ENCODE data around the gene MAPKAPK2.
"Not testable (repeated sequence)": the region's sequence is repeated elsewhere in the genome, so short reads cannot be mapped to it uniquely, and the experiment has no call there.

Gene MAPKAPK2

DNA sequence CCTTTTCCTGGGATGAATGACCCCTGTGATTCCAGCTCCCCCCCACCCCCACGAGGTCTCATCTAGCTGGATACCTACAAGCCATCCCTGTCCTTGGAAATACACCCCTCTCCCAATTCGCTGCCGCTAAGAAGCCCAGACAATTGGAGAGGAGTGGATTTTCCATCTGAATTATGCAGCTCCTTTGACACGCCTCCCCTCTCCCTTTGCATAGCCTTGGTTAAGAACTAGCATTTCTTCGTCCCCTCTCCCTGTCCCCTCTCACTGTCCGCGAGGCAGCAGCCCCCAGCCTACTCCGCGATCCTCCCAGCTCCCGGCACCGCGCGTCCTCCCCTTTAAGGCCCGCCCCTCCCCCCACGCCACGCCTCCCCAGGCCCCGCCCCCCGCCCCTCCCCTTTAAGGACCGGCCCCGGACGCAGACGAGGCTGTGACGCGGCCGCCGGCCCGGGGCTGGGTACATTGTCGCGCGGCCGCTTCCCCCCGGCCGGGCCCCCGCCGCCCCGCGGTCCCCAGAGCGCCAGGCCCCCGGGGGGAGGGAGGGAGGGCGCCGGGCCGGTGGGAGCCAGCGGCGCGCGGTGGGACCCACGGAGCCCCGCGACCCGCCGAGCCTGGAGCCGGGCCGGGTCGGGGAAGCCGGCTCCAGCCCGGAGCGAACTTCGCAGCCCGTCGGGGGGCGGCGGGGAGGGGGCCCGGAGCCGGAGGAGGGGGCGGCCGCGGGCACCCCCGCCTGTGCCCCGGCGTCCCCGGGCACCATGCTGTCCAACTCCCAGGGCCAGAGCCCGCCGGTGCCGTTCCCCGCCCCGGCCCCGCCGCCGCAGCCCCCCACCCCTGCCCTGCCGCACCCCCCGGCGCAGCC lies at the start of gene MAPKAPK2:
Gene MAPKAPK2 (plus strand): TSS at position 428 of the 856 bp plus-strand sequence. CDS start 325 bp downstream, at position 753.
- peak; percentile 40 for DNase-seq

DNA sequence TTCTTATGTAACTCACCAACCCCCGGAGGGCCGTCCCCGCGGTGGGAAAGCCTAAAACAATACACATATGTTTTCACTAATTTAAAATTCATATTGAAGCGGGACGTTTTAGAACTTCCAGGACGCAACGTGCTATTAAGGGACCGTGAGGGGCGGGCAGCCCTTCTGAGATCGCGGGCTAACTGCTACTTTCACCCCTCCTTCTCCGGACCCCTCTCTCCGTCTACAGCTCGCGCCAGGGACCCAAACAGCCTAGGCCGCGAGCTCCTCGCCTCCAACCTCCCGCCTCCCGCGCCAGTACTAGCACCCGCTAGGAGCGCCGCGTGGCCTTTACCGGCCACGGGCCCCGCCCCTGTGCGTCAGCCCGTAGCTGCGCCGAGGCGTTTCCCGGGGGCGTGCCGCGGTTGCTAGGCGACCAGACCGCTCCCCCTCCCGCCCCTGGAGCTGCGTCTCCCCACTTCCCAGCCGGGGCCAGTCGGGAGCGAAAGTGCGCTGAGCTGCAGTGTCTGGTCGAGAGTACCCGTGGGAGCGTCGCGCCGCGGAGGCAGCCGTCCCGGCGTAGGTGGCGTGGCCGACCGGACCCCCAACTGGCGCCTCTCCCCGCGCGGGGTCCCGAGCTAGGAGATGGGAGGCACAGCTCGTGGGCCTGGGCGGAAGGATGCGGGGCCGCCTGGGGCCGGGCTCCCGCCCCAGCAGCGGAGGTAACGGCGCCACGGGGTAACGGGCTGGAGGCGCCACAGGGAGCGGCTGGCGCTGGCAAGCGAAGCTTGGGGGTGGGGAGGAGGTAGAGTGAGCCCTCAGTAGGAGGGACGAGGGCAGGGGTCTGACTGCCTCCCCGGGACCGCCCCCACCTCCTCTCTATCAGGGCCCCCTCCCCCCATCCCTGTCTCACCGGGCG lies 49.4 kb upstream of the MAPKAPK2 start, which contains the start of gene DYRK3:
Gene DYRK3 (plus strand): TSS at position 457 of the 898 bp plus-strand sequence. CDS start 168 bp downstream, at position 625.
- peak; percentile 93 for DNase-seq

- peak; percentile 20 for DNase-seq
Observed at GRCh38 chr1:206635978-206636345, 48.7 kb upstream of the MAPKAPK2 start.

- no peak for DNase-seq
Observed at GRCh38 chr1:206636671-206637070, 48.0 kb upstream of the MAPKAPK2 start.

- DNase-seq = no peak
Observed at GRCh38 chr1:206637605-206638004, 47.1 kb upstream of the MAPKAPK2 start.

DNA sequence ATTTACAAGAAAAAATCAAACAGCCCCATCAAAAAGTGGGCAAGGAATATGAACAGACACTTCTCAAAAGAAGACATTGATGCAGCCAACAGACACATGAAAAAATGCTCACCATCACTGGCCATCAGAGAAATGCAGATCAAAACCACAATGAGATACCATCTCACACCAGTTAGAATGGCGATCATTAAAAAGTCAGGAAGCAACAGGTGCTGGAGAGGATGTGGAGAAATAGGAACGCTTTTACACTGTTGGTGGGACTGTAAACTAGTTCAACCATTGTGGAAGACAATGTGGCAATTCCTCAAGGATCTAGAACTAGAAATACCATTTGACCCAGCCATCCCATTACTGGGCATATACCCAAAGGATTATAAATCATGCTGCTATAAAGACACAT lies 42.6 kb upstream of the MAPKAPK2 start:
- DNase-seq = not testable (repeated sequence)

- DNase-seq = no peak
Observed at GRCh38 chr1:206643118-206643698, 41.5 kb upstream of the MAPKAPK2 start.

GRCh38 chr1:206646504-206646903 lies 38.2 kb upstream of the MAPKAPK2 start:
- DNase-seq = no peak

GRCh38 chr1:206647224-206647623 lies 37.5 kb upstream of the MAPKAPK2 start:
- DNase-seq = no peak

DNA sequence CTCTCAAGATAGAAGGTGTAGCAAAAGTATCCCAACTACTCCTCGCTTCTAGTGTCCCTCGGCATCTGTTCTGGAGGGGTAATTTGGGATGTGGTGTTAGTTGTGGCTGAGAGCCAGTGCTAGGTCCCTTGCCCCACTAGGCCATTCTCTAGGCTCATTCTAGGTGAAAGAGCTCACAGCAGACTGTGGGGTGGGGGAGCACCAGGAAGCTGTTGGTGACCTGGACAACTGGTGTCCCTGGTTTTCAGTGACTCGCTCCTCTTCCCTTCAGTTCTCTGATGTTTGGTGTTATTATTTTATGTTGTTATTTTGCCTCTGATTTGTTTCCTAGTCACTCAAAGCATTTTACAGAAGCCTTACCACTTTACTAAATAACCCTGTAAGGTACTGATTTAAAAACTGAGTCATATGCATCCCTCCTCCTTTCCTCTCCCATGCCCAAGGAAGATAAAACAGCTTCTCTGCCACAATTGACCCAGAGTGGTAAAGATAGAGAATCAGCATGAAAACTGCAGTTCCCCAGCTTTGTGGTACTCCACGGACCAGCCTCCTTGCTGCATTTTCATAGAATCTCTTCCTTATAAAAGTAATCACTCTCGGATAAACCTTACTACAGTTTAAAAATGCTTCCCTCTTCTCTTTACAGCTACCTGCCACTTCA lies 35.3 kb upstream of the MAPKAPK2 start:
- DNase-seq = no peak

- no peak for DNase-seq
Observed at GRCh38 chr1:206651014-206651413, 33.7 kb upstream of the MAPKAPK2 start.

GRCh38 chr1:206651958-206652890 lies 32.5 kb upstream of the MAPKAPK2 start:
- DNase-seq = no peak

DNA sequence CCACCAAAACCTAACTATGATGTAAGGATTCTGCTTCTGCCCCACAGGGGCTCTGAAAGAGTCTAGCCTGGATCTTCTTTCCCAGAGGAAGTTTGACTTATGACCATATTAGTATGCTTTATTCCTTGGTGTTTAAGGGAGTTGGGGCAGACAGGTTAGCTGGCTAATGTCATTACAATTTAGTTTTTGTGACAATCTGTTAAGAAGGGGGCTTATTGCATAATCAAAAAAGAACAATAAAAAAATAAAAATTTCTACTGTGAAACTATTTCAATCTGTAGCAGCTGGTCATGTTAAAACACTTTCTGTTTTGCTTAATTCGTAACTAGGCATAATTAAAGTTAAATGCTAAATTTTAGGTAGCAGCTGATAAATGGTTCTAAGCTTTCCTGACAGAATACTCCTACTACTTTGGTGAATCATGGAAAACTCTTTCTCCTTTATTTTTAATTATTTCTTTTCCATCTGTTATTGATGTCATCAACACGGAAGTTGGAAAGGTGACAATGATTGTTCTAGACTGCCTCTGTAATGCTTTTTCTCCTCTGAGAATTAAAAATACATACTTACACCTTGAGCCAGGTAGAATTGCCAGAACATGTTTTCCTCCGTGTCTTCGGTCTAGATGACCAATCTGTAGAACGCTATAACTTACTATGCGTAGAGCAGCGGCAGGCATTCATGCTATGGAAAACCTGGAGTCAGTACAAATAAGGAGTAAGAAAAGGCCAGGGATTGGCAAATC lies 30.8 kb upstream of the MAPKAPK2 start:
- DNase-seq = no peak

- DNase-seq = no peak
Observed at GRCh38 chr1:206654828-206655227, 29.9 kb upstream of the MAPKAPK2 start.

DNA sequence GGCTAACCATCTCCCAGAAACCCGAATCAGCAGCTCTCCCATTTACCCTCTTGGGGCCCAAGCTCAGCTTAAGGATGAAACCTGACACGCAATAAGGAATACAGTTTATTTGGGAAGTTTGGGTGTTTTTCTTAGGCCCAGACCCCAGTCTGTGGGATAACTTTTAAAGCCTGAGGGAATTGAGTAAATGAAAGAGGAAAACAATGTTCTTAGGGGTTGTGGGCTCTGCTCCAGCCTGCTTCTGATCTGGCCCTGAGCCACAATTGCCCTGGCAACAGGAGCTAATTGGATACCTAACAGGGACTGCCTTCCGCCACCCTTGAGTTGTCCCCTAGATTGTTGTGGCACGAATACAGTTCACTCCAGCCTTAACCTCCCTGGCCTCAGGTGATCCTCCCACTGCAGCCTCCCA lies 29.2 kb upstream of the MAPKAPK2 start:
- DNase-seq = no peak

GRCh38 chr1:206656936-206657335 lies 27.8 kb upstream of the MAPKAPK2 start:
- no peak for DNase-seq

DNA sequence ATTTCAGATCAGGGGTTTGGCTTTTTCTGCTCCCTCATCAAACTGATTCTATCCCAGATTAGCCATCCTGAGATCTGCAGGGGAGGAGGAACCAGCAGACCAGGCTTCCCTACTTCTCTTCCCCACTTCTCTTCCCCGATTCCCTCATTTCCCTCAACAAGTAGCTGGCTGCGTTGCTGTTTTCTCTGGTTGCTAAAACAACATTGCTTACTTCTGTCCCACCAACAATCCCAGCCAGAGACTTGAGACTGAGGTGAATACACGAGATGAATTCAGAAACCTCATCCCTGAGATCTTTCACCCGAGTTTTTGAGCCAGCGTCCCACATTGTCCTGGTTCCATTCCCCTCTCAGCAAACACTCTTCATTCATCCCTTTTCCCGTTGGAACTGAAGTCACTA lies 27.0 kb upstream of the MAPKAPK2 start:
- no peak for DNase-seq

DNA sequence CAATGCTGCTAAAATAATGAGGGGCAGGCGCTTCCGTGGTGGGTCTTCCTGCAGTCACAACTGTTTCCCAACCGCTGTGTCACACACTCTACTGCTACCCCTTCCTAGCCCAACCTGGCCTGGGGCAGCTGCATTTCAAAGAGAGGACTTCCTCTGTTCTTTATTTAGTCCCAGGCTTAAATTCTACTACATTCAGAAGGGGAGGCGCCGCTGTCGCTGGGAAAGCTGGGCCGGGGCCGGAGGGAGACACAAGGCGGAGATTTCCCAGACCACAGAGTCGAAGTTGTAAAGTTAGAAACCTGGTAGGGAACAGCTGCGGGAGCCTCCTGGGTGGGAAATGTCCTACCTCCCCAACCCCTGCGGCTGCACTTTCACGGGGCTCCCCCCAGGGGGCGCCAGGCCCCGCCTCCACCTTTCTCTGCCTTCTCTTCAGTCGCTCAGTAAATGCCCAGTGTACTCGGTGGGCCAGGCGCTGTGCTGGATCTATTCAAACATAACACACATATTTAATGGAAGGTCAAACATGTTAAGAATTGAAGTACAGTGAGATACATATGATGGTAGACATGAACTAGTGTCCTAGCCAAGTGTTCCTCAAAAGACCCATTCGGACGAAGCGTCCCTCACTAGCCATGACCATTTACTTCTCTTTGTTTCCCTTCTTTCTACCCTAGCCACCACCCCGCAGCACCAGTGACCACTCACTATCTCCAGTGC lies 26.3 kb upstream of the MAPKAPK2 start:
- DNase-seq = no peak

DNA sequence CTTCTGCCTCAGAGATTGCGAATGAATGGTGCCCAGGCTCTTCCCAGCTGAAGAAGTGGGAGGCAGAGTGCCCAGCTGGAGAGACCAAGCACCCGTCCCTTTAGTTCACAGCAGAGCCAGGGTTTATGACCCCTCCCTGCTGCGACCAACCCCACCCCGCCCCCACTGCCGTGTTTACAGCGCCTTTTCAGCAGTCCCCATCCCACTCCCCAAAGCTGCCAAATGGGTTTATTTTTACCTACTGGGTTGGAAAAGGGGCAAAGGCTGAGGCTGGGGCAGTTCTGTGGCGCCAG lies 25.8 kb upstream of the MAPKAPK2 start:
- no peak for DNase-seq

- no peak for DNase-seq
Observed at GRCh38 chr1:206660136-206660535, 24.6 kb upstream of the MAPKAPK2 start.

All from NCI-H510A (cell line).